Esophagus (tissue), 2 donors: Measurements from ENCODE around the gene SLC22A4. TPM values are rescaled to one million over a fixed set of nuclear protein-coding genes. Genes with fewer than 3 reads are reported as not detected.
A peak's percentile ranks its signal among the peaks of the same experiment; 100 is the strongest.

Experiments
- H3K27ac ChIP-seq, 2 donors: one replicate each; pipeline ENCODE4 v1.5.1; 2013; ENCODE audit warnings: low read depth in 2 of 2, mild to moderate bottlenecking in 2 of 2, inconsistent platforms in 1 of 2, low read length in 1 of 2, moderate library complexity in 1 of 2
- H3K27me3 ChIP-seq, 2 donors: one replicate each; pipeline ENCODE4 v1.6.1; 2013; ENCODE audit warnings: low read length in 2 of 2, control low read depth in 1 of 2, mild to moderate bottlenecking in 1 of 2; ENCODE audit not compliant: insufficient read depth in 2 of 2, control insufficient read depth in 1 of 2
- H3K36me3 ChIP-seq, 2 donors: one replicate each; pipeline ENCODE4 v1.6.1; 2013; ENCODE audit warnings: low read length in 1 of 2; ENCODE audit not compliant: control insufficient read depth in 2 of 2, insufficient read depth in 2 of 2
- H3K4me1 ChIP-seq, 2 donors: one replicate each; pipeline ENCODE4 v1.6.1; 2013; ENCODE audit warnings: low read length in 1 of 2; ENCODE audit not compliant: control insufficient read depth in 2 of 2, insufficient read depth in 2 of 2
- H3K4me3 ChIP-seq, 2 donors: one replicate each; pipeline ENCODE4 v1.5.1; 2013; ENCODE audit warnings: low read length in 2 of 2, mild to moderate bottlenecking in 2 of 2, low read depth in 1 of 2, moderate library complexity in 1 of 2
- H3K9me3 ChIP-seq, 2 donors: one replicate each; pipeline ENCODE4 v1.6.1; 2013; ENCODE audit warnings: mild to moderate bottlenecking in 2 of 2, low read depth in 1 of 2, low read length in 1 of 2, moderate library complexity in 1 of 2; ENCODE audit not compliant: control insufficient read depth in 2 of 2, insufficient read depth in 1 of 2
- WGBS, 2 donors: extraction: QIAGEN DNeasy Blood & Tissue Kit; methylation state at CpG; one replicate each; pipeline ENCODE4 v1.1.7; 2013; 5-methylcytosine and 5-hydroxymethylcytosine counted together
- polyA plus RNA-seq, 2 donors: library from polyadenylated mRNA; stranded (reverse); fragments of 200-250 nt; gene quantifications; one replicate each; pipeline ENCODE4 v1.2.3, GENCODE V29; 2013
- donor health status: healthy with polysubstance abuse.
- donor health status: Bipolar disorder and iron deficiency.

The SLC22A4 gene
- polyA plus RNA-seq, 2 donors: 0.14 to 0.16 TPM

- Histone ChIP-seq H3K27me3 (no peaks in the 10 kb centered on the region), H3K36me3 (peaks cover 0 to 12% of the 10 kb centered on the region in 2 donors), H3K4me1 (peaks cover 2 to 30% of the 10 kb centered on the region in 2 donors), H3K27ac (peak overlapping the region; percentile 19 to 52), H3K4me3 (no peak overlapping the region), H3K9me3 (no peaks in the 10 kb centered on the region)
- WGBS, 2 donors: 92 to 94% methylated on average over 2 of the region's 2 CpGs
Measured at GRCh38 chr5:132262882-132263547, 31.2 kb upstream of the SLC22A4 start.

GRCh38 chr5:132263548-132264261 is 30.5 kb upstream of the SLC22A4 start:
- Histone ChIP-seq H3K36me3 (peaks cover 0 to 13% of the 10 kb centered on the region in 2 donors), H3K27ac (peak overlapping the region; percentile 19 to 52), H3K4me1 (peaks cover 2 to 30% of the 10 kb centered on the region in 2 donors)

GRCh38 chr5:132264546-132265335 is 29.5 kb upstream of the SLC22A4 start:
- H3K36me3 ChIP-seq: peaks cover 2 to 19% of the 10 kb centered on the region in 2 donors
- WGBS, 2 donors: 64 to 72% methylated on average over 4 of the region's 4 CpGs
- peaks cover 2 to 24% of the 10 kb centered on the region in 2 donors for H3K4me1 ChIP-seq
- peak overlapping the region; percentile 75 to 80 for H3K27ac ChIP-seq
- H3K27me3 ChIP-seq: no peaks in the 10 kb centered on the region
- no peaks in the 10 kb centered on the region for H3K9me3 ChIP-seq
- H3K4me3 ChIP-seq: no peak overlapping the region

More at GRCh38 chr5:132263548-132264261, 30.5 kb upstream of the SLC22A4 start:
- WGBS, 2 donors: 59 to 64% methylated on average over 7 of the region's 7 CpGs
- Histone ChIP-seq H3K9me3 (no peaks in the 10 kb centered on the region), H3K4me3 (no peak overlapping the region), H3K27me3 (no peaks in the 10 kb centered on the region)

- 24 to 37% methylated on average over 8 of the region's 8 CpGs for WGBS, 2 donors
- peak overlapping the region; percentile 75 to 80 for H3K27ac ChIP-seq
- H3K27me3 ChIP-seq: no peaks in the 10 kb centered on the region
- no peak overlapping the region for H3K4me3 ChIP-seq
- no peaks in the 10 kb centered on the region for H3K9me3 ChIP-seq
- H3K36me3 ChIP-seq: peaks cover 5 to 25% of the 10 kb centered on the region in 2 donors
- H3K4me1 ChIP-seq: peaks cover 2 to 21% of the 10 kb centered on the region in 2 donors
Measured at GRCh38 chr5:132265336-132266030, 28.7 kb upstream of the SLC22A4 start.

- no peaks in the 10 kb centered on the region for H3K27me3 ChIP-seq
- peaks cover 5 to 29% of the 10 kb centered on the region in 2 donors for H3K36me3 ChIP-seq
- no peak overlapping the region for H3K4me3 ChIP-seq
- H3K27ac ChIP-seq: peak overlapping the region; percentile 28
- WGBS, 2 donors: 64 to 66% methylated on average over 7 of the region's 7 CpGs
- H3K9me3 ChIP-seq: no peaks in the 10 kb centered on the region
- H3K4me1 ChIP-seq: peaks cover 0 to 16% of the 10 kb centered on the region in 2 donors
Measured at GRCh38 chr5:132266031-132266835, 28.0 kb upstream of the SLC22A4 start.

- Histone ChIP-seq H3K4me1 (peaks cover 0 to 16% of the 10 kb centered on the region in 2 donors), H3K9me3 (no peaks in the 10 kb centered on the region), H3K4me3 (no peak overlapping the region), H3K27ac (no peak overlapping the region), H3K36me3 (peaks cover 5 to 31% of the 10 kb centered on the region in 2 donors), H3K27me3 (no peaks in the 10 kb centered on the region)
- WGBS, 2 donors: 94 to 100% methylated on average over 1 of the region's 1 CpG
Measured at GRCh38 chr5:132266836-132267160, 27.4 kb upstream of the SLC22A4 start.

GRCh38 chr5:132267166-132267739 is 26.9 kb upstream of the SLC22A4 start:
- peaks cover 5 to 35% of the 10 kb centered on the region in 2 donors for H3K36me3 ChIP-seq

GRCh38 chr5:132267931-132268768 is 26.0 kb upstream of the SLC22A4 start:
- Histone ChIP-seq H3K27ac (peak overlapping the region in 1 of 2 donors; percentile 3), H3K4me3 (no peak overlapping the region), H3K4me1 (peaks cover 0 to 13% of the 10 kb centered on the region in 2 donors), H3K27me3 (no peaks in the 10 kb centered on the region), H3K9me3 (no peaks in the 10 kb centered on the region), H3K36me3 (peaks cover 5 to 32% of the 10 kb centered on the region in 2 donors)
- 46 to 65% methylated on average over 5 to 6 of the region's 6 CpGs for WGBS, 2 donors

More at GRCh38 chr5:132267166-132267739, 26.9 kb upstream of the SLC22A4 start:
- Histone ChIP-seq H3K27ac (peak overlapping the region in 1 of 2 donors; percentile 36), H3K4me3 (no peak overlapping the region), H3K9me3 (no peaks in the 10 kb centered on the region), H3K4me1 (peaks cover 0 to 16% of the 10 kb centered on the region in 2 donors), H3K27me3 (no peaks in the 10 kb centered on the region)
